SU-DHL-6 (cell line): Measurements from ENCODE around the gene BRI3.

Source experiments
- H2AFZ ChIP-seq: fragments of 200-600 bp; sonication (generic); 2 replicates; pipeline ENCODE4 v1.6.1; 2014; ENCODE audit warnings: low read depth, mild to moderate bottlenecking, moderate library complexity, mixed read lengths, antibody characterized with exemption, low read length; ENCODE audit not compliant: severe bottlenecking
- H3F3A ChIP-seq: fragments of 200-600 bp; shearing (Covaris generic); 2 replicates; pipeline ENCODE4 v1.6.0; 2016; ENCODE audit warnings: antibody characterized with exemption, mild to moderate bottlenecking; ENCODE audit not compliant: insufficient read depth
- H3K27ac ChIP-seq: fragments of 200-600 bp; sonication (generic); 2 replicates; pipeline ENCODE4 v1.5.1; 2016; ENCODE audit warnings: low read depth, mild to moderate bottlenecking, low read length, moderate library complexity, mixed read lengths
- H3K27me3 ChIP-seq: fragments of 200-600 bp; sonication (generic), shearing (Covaris generic); 2 replicates; pipeline ENCODE4 v1.6.0; 2014; ENCODE audit warnings: mild to moderate bottlenecking, low read length
- H3K36me3 ChIP-seq: fragments of 200-600 bp; sonication (generic); 2 replicates; pipeline ENCODE4 v1.6.1; 2014; ENCODE audit warnings: mild to moderate bottlenecking, low read length, mixed read lengths
- H3K4me2 ChIP-seq: fragments of 300-600, 200-600 bp; shearing (Covaris generic), sonication (generic); 2 replicates; pipeline ENCODE4 v1.6.0; 2014; ENCODE audit warnings: low read length, low read depth, mild to moderate bottlenecking; ENCODE audit not compliant: poor library complexity, severe bottlenecking
- H3K4me3 ChIP-seq: fragments of 200-600 bp; sonication (generic); 2 replicates; pipeline ENCODE4 v1.5.1; 2014; ENCODE audit warnings: antibody characterized with exemption, low read length, mild to moderate bottlenecking, mixed read lengths; ENCODE audit not compliant: insufficient read depth, poor library complexity, severe bottlenecking
- H3K79me2 ChIP-seq: fragments of 200-600 bp; sonication (generic); 2 replicates; pipeline ENCODE4 v1.6.1; 2014; ENCODE audit warnings: mild to moderate bottlenecking, low read length, moderate library complexity; ENCODE audit not compliant: insufficient read depth
- H3K9ac ChIP-seq: fragments of 200-600 bp; sonication (generic); 2 replicates; pipeline ENCODE4 v1.7.0; 2014; ENCODE audit warnings: mild to moderate bottlenecking, low read length
- H3K9me2 ChIP-seq: fragments of 200-600 bp; sonication (generic); replicated peaks from 2 replicates; pipeline ENCODE4 v1.6.1; 2014; ENCODE audit warnings: low read length; ENCODE audit not compliant: insufficient read depth
- H3K9me3 ChIP-seq: fragments of 200-600 bp; sonication (generic); 2 replicates; pipeline ENCODE4 v1.6.1; 2014; ENCODE audit warnings: low read length, mixed read lengths; ENCODE audit not compliant: insufficient read depth
- H4K20me1 ChIP-seq: fragments of 200-600 bp; sonication (generic); 2 replicates; pipeline ENCODE4 v1.6.1; 2014; ENCODE audit warnings: low read depth, mild to moderate bottlenecking, antibody characterized with exemption, low read length, moderate library complexity, mixed read lengths
- EZH2phosphoT487 ChIP-seq: fragments of 200-600 bp; sonication (generic), shearing (Covaris generic); conservative IDR thresholded peaks from 2 replicates; pipeline ENCODE4 v1.6.1; 2018; ENCODE audit warnings: mild to moderate bottlenecking, antibody characterized with exemption, low read length, moderate library complexity, mixed read lengths
- TF ChIP-seq, protein P1 (sequence below): fragments of 200-600 bp; sonication (generic); IDR thresholded peaks from one replicate; pipeline ENCODE4 v1.5.1; 2017; ENCODE audit warnings: antibody characterized with exemption, mild to moderate bottlenecking, low read length, moderate library complexity; ENCODE audit not compliant: insufficient read depth, poor library complexity, severe bottlenecking

The BRI3 gene

DNA sequence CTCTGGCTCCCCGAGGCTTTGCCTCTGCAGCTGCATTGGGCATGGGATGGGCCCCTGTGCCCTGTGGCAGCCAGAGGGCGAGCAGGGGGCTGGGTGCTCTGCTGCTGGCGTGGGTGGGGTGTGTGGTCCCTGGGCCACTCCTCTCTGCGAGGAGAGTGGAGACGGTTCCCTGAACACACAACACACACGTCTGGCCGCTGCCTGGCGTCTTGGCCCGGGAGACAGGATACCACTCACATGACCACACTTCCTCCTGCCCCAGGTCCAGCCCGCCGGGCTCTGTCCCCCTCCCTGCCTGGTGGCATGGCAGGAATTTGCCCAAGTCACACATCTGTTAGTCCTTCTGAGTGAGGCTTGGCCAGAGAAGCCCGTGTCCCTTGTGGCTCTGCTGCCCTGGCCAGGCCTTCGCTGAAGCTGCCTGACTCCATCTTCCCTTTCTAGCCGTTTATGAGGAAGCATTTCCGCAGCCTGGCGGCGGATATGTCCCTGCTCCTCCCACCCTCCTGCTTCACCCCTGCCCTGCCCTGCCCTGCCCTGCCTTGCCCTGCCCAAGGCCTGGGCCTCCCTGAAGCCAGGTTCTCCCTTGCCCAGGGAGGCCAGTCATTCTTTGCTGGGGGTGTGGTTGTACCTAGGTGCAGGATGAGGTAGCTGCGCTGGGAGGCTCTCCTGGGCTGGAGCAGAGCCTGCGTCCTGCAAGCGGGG lies 3.0 kb downstream of the BRI3 start:
- TF ChIP-seq, protein P1, sequence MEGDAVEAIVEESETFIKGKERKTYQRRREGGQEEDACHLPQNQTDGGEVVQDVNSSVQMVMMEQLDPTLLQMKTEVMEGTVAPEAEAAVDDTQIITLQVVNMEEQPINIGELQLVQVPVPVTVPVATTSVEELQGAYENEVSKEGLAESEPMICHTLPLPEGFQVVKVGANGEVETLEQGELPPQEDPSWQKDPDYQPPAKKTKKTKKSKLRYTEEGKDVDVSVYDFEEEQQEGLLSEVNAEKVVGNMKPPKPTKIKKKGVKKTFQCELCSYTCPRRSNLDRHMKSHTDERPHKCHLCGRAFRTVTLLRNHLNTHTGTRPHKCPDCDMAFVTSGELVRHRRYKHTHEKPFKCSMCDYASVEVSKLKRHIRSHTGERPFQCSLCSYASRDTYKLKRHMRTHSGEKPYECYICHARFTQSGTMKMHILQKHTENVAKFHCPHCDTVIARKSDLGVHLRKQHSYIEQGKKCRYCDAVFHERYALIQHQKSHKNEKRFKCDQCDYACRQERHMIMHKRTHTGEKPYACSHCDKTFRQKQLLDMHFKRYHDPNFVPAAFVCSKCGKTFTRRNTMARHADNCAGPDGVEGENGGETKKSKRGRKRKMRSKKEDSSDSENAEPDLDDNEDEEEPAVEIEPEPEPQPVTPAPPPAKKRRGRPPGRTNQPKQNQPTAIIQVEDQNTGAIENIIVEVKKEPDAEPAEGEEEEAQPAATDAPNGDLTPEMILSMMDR: no peak
- TF ChIP-seq EZH2phosphoT487: no peak
- Histone ChIP-seq H3K36me3 (no peaks in the 10 kb centered on the region), H3K9ac (no peak overlapping the region), H3K27me3 (no peaks in the 10 kb centered on the region), H3K27ac (no peak overlapping the region), H4K20me1 (no peaks in the 10 kb centered on the region), H3K4me2 (no peak overlapping the region), H3K9me2 (no peaks in the 10 kb centered on the region), H3K79me2 (no peaks in the 10 kb centered on the region), H2AFZ (no peak overlapping the region), H3K9me3 (no peaks in the 10 kb centered on the region), H3K4me3 (no peak overlapping the region), H3F3A (no peaks in the 10 kb centered on the region)

DNA sequence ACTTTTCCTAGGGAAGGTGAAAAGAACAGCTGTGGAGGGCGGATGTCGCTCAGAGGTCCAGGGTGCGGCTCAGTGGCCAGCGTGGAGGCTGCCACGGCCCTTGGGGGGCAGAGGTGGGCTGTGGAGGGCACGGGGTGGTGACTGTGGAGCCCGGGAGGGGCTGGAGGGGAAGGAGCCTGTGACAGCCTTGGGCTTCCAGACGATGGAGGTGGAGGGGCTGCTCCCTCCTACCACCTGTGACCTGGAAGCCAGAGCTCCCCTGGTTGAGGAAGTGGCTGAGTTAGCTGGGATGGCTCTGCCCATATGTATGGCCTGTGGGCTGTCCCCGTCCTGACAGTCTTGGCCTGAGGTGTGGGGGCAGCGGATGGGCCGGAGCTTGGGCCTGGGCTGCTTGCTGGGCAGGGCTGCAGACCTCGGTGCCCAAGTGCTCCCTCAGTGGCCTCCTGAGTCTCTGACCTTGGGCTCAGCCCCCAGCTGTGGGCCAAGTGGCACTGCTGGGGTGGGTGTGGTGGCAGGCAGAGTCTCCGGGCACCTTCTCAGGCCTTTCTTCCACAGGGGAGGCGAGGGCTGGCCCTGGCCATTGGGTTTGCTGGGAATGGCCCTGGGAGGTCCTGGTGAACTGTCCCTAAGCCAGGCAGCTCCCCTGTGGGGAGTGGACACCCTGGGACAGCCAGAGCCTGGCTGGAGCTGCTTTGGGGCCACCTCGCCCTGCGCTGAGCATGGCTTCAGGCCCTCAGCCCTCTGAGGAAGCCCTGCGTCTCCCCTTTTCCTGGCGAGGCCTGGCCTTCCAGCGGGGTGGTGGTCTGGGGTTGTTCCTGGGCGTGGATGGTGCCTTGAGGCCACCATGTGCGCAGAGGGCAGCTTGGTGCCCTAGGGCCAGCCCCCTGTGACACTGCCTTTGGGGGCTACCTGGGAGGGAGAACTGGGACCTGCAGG lies 3.9 kb downstream of the BRI3 start:
- Histone ChIP-seq H3K9me3 (no peaks in the 10 kb centered on the region), H3F3A (no peaks in the 10 kb centered on the region), H3K9ac (no peak overlapping the region), H3K27ac (no peak overlapping the region), H2AFZ (no peak overlapping the region), H4K20me1 (no peaks in the 10 kb centered on the region), H3K4me3 (no peak overlapping the region), H3K36me3 (no peaks in the 10 kb centered on the region), H3K27me3 (no peaks in the 10 kb centered on the region), H3K4me2 (no peak overlapping the region), H3K79me2 (no peaks in the 10 kb centered on the region), H3K9me2 (no peaks in the 10 kb centered on the region)
- TF ChIP-seq, protein P1: no peak
- no peak for TF ChIP-seq EZH2phosphoT487

DNA sequence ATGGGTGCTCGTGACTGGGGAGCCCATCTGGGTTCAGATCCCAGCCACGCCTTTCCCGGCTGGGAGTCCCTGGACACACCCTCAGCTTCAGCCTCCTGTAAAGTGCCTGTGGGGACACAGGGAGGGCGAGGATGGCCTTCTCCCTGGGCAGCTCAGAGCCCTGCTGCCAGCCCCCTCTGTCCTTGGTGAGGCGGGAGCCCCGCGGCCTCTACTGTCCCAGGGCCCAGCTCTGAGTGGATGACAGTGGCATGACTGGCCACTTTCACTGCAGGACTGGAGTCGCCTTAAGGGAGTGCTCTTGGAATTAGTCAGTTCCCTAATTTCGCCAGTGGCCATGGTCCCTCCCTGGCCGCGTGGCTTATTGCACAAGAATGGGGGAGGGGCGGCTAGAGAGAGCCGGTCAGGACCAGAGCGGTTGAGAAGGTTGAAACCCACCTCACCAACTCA lies 4.6 kb downstream of the BRI3 start:
- Histone ChIP-seq H3K9me2 (no peaks in the 10 kb centered on the region), H4K20me1 (no peaks in the 10 kb centered on the region), H3K9ac (no peak overlapping the region), H3F3A (no peaks in the 10 kb centered on the region), H3K27me3 (no peaks in the 10 kb centered on the region), H2AFZ (no peak overlapping the region), H3K27ac (no peak overlapping the region), H3K4me2 (no peak overlapping the region), H3K4me3 (no peak overlapping the region), H3K79me2 (no peaks in the 10 kb centered on the region), H3K36me3 (no peaks in the 10 kb centered on the region), H3K9me3 (no peaks in the 10 kb centered on the region)
- TF ChIP-seq, protein P1: no peak
- TF ChIP-seq EZH2phosphoT487: no peak
